HepG2 (cell line): ENCODE results near the gene MIEF2. TPM values are rescaled to one million over a fixed set of nuclear protein-coding genes. Genes with fewer than 3 reads are reported as not detected.

Source experiments
- AGO2 ChIP-seq: fragments of 200-400 bp; formaldehyde crosslinking; optimal IDR thresholded peaks from 2 replicates; pipeline ENCODE3; 2017; ENCODE audit warnings: mild to moderate bottlenecking, low read depth, low read length, moderate library complexity
- ARNT ChIP-seq: fragments of 450-650 bp; IDR thresholded peaks from 2 replicates; pipeline ENCODE4 v1.6.1; 2017
- GFI1 ChIP-seq: sonication (generic); formaldehyde crosslinking; IDR thresholded peaks from 2 replicates; pipeline ENCODE4 v1.5.0; 2020; ENCODE audit warnings: missing genetic modification reagents, mild to moderate bottlenecking, borderline replicate concordance
- HOXA5 ChIP-seq: sonication (generic); formaldehyde crosslinking; IDR thresholded peaks from 2 replicates; pipeline ENCODE4 v1.4.0; 2020; ENCODE audit warnings: missing genetic modification reagents
- JUNB ChIP-seq: sonication (generic); formaldehyde crosslinking; IDR thresholded peaks from 2 replicates; pipeline ENCODE4 v1.8.0; 2022; ENCODE audit warnings: missing genetic modification reagents, mild to moderate bottlenecking, borderline replicate concordance
- MLLT10 ChIP-seq: sonication (generic); formaldehyde crosslinking; IDR thresholded peaks from 2 replicates; pipeline ENCODE4 v1.4.0; 2020; ENCODE audit warnings: missing genetic modification reagents
- MTF2 ChIP-seq: sonication (generic); formaldehyde crosslinking; IDR thresholded peaks from 2 replicates; pipeline ENCODE4 v1.5.0; 2020; ENCODE audit warnings: missing genetic modification reagents, borderline replicate concordance
- NFE2L1 ChIP-seq: sonication (generic); formaldehyde crosslinking; IDR thresholded peaks from 2 replicates; pipeline ENCODE4 v1.4.0; 2020; ENCODE audit warnings: missing genetic modification reagents, mild to moderate bottlenecking, borderline replicate concordance
- PHF20 ChIP-seq: sonication (generic); formaldehyde crosslinking; IDR thresholded peaks from 2 replicates; pipeline ENCODE4 v1.5.0; 2020; ENCODE audit warnings: mild to moderate bottlenecking, missing genetic modification reagents
- POLR2A ChIP-seq, 2 experiments: IDR thresholded peaks; 2 replicates each; pipeline ENCODE4 v1.6.1; 2011; ENCODE audit warnings: low read depth in 2 of 2, low read length in 2 of 2, mild to moderate bottlenecking in 1 of 2, moderate library complexity in 1 of 2; ENCODE audit not compliant: insufficient read depth in 1 of 2
- RBFOX2 ChIP-seq: fragments of 200-400 bp; formaldehyde crosslinking; IDR thresholded peaks from 2 replicates; pipeline ENCODE4 v1.6.1; 2017; ENCODE audit warnings: low read depth, mild to moderate bottlenecking, low read length
- SNRNP70 ChIP-seq: fragments of 200-400 bp; formaldehyde crosslinking; IDR thresholded peaks from 2 replicates; pipeline ENCODE4 v1.6.1; 2017; ENCODE audit warnings: mild to moderate bottlenecking, low read depth, low read length, moderate library complexity
- THAP11 ChIP-seq: IDR thresholded peaks from 2 replicates; pipeline ENCODE4 v1.6.1; 2016; ENCODE audit warnings: missing biosample characterization, missing genetic modification reagents
- TOE1 ChIP-seq: sonication (generic); formaldehyde crosslinking; IDR thresholded peaks from 2 replicates; pipeline ENCODE4 v1.4.0; 2020; ENCODE audit warnings: mild to moderate bottlenecking, missing genetic modification reagents
- XBP1 ChIP-seq: sonication (generic); formaldehyde crosslinking; IDR thresholded peaks from 2 replicates; pipeline ENCODE4 v1.5.0; 2020; ENCODE audit warnings: missing genetic modification reagents
- ZBTB1 ChIP-seq: sonication (generic); formaldehyde crosslinking; IDR thresholded peaks from 2 replicates; pipeline ENCODE4 v1.4.0; 2020; ENCODE audit warnings: missing genetic modification reagents, borderline replicate concordance
- ZNF207 ChIP-seq: fragments of 450-650 bp; IDR thresholded peaks from 2 replicates; pipeline ENCODE4 v1.6.1; 2016; ENCODE audit warnings: antibody characterized with exemption, borderline replicate concordance
- ZNF230 ChIP-seq: sonication (generic); formaldehyde crosslinking; IDR thresholded peaks from 2 replicates; pipeline ENCODE4 v1.4.0; 2020; ENCODE audit warnings: mild to moderate bottlenecking, missing genetic modification reagents
- ZNF329 ChIP-seq: sonication (generic); formaldehyde crosslinking; IDR thresholded peaks from 2 replicates; pipeline ENCODE4 v1.9.0; 2021; ENCODE audit warnings: low read depth, mild to moderate bottlenecking, missing genetic modification reagents
- ZNF720 ChIP-seq: sonication (generic); formaldehyde crosslinking; IDR thresholded peaks from 2 replicates; pipeline ENCODE4 v1.4.0; 2020; ENCODE audit warnings: missing genetic modification reagents
- ZNF775 ChIP-seq: sonication (generic); formaldehyde crosslinking; IDR thresholded peaks from 2 replicates; pipeline ENCODE4 v1.4.0; 2020; ENCODE audit warnings: missing genetic modification reagents, mild to moderate bottlenecking, moderate library complexity, borderline replicate concordance
- polyA plus RNA-seq, 8 experiments: library from polyadenylated mRNA; depleted of rRNA in 3 of 8; stranded (reverse) in 7 of 8; unstranded in 1 of 8; fragments of >200 nt; fragmentation: Illumina TruSeq in 4 of 8; extraction: Trizol in 4 of 8; gene quantifications; 2 replicates each; pipeline versions ENCODE4 v1.2.1 to v1.2.3, GENCODE V29; 2011 to 2016; ENCODE audit warnings: low read depth in 4 of 8, missing spikeins in 1 of 8, mixed read lengths in 1 of 8; ENCODE audit not compliant: insufficient read depth in 1 of 8
- total RNA-seq, 5 experiments: library from RNA; depleted of rRNA; stranded (reverse); fragments of >200 nt; fragmentation: Illumina TruSeq; extraction: Trizol; gene quantifications; 2 replicates each; pipeline ENCODE4 v1.2.3, GENCODE V29; 2016; ENCODE audit warnings: low read depth in 1 of 5
- TF ChIP-seq, protein P1 (sequence below): sonication (generic); formaldehyde crosslinking; IDR thresholded peaks from 2 replicates; pipeline ENCODE4 v1.4.0; 2020; ENCODE audit warnings: low read depth, missing genetic modification reagents
- TF ChIP-seq, protein P2 (sequence below): IDR thresholded peaks from 2 replicates; pipeline ENCODE4 v1.6.1; 2016; ENCODE audit warnings: mild to moderate bottlenecking, missing biosample characterization, missing genetic modification reagents
- TF ChIP-seq, protein P3 (sequence below): sonication (generic); formaldehyde crosslinking; IDR thresholded peaks from 2 replicates; pipeline ENCODE4 v1.5.0; 2020; ENCODE audit warnings: missing genetic modification reagents, mild to moderate bottlenecking, borderline replicate concordance
- TF ChIP-seq, protein P4 (sequence below): sonication (generic); formaldehyde crosslinking; IDR thresholded peaks from 2 replicates; pipeline ENCODE4 v1.8.0; 2022; ENCODE audit warnings: mild to moderate bottlenecking, missing genetic modification reagents

MIEF2 gene
- total and polyA plus RNA-seq, 2 of the 13 experiments (the other 11 are each of a cell fraction or from before 2014, with no cell fraction given): 6.0 to 8.0 TPM

DNA sequence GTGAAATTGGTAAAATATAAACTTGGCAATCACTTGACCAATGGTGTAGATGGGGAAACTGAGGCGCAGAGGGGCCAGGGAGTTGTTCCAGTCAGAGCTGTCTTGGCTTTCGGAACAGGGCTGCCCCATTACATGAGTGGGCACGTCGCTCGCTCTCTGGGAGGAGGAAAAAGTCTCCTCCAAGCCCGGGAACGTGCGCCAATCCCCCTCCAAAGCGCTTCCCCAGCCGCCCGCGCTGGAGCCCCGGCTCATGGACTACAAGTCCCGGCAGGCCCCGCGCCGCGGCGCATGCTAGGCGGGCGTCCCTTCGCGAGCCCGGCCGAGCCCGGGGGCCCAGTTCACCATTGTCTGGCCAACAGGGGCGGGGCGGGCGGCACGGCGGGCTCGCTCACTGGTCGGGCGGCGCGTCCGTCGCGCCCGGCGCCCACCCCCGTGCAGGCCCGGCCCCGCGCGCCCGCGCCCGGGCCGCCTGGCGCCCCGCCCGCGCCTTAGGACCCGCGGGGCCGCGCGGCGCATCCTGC lies 35.3 kb upstream of the MIEF2 start, which contains the start of gene LLGL1 (continued):
- TF ChIP-seq, protein P1, sequence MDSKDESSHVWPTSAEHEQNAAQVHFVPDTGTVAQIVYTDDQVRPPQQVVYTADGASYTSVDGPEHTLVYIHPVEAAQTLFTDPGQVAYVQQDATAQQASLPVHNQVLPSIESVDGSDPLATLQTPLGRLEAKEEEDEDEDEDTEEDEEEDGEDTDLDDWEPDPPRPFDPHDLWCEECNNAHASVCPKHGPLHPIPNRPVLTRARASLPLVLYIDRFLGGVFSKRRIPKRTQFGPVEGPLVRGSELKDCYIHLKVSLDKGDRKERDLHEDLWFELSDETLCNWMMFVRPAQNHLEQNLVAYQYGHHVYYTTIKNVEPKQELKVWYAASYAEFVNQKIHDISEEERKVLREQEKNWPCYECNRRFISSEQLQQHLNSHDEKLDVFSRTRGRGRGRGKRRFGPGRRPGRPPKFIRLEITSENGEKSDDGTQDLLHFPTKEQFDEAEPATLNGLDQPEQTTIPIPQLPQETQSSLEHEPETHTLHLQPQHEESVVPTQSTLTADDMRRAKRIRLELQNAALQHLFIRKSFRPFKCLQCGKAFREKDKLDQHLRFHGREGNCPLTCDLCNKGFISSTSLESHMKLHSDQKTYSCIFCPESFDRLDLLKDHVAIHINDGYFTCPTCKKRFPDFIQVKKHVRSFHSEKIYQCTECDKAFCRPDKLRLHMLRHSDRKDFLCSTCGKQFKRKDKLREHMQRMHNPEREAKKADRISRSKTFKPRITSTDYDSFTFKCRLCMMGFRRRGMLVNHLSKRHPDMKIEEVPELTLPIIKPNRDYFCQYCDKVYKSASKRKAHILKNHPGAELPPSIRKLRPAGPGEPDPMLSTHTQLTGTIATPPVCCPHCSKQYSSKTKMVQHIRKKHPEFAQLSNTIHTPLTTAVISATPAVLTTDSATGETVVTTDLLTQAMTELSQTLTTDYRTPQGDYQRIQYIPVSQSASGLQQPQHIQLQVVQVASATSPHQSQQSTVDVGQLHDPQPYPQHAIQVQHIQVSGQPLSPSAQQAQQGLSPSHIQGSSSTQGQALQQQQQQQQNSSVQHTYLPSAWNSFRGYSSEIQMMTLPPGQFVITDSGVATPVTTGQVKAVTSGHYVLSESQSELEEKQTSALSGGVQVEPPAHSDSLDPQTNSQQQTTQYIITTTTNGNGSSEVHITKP (CRISPR knock-in tag): no peak
- TF ChIP-seq ZNF329 (CRISPR knock-in tag) (no peak), ZNF230 (CRISPR knock-in tag) (no peak), HOXA5 (CRISPR knock-in tag) (no peak), POLR2A (IDR thresholded peaks at IDR 0.05; ENCODE audit: insufficient read depth in 1 of 2, low read depth in 2 of 2, low read length in 2 of 2) (peak in 1 of 2 experiments; percentile 14; a peak in 1 of 4 replicates), XBP1 (CRISPR knock-in tag) (no peak), ARNT (no peak), AGO2 (no peak), PHF20 (CRISPR knock-in tag) (no peak), THAP11 (CRISPR knock-in tag) (peak; percentile 97), ZNF775 (CRISPR knock-in tag) (no peak), ZBTB1 (no peak), SNRNP70 (no peak), NFE2L1 (no peak), TOE1 (CRISPR knock-in tag) (no peak), JUNB (no peak), GFI1 (CRISPR knock-in tag) (no peak), MTF2 (CRISPR knock-in tag) (no peak), MLLT10 (CRISPR knock-in tag) (no peak), RBFOX2 (peak; percentile 43; the same call in 1 of the 2 replicates), ZNF207 (no peak), ZNF720 (CRISPR knock-in tag) (no peak)
- TF ChIP-seq, protein P2, sequence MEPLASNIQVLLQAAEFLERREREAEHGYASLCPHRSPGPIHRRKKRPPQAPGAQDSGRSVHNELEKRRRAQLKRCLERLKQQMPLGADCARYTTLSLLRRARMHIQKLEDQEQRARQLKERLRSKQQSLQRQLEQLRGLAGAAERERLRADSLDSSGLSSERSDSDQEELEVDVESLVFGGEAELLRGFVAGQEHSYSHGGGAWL (CRISPR knock-in tag): no peak
- TF ChIP-seq, protein P3, sequence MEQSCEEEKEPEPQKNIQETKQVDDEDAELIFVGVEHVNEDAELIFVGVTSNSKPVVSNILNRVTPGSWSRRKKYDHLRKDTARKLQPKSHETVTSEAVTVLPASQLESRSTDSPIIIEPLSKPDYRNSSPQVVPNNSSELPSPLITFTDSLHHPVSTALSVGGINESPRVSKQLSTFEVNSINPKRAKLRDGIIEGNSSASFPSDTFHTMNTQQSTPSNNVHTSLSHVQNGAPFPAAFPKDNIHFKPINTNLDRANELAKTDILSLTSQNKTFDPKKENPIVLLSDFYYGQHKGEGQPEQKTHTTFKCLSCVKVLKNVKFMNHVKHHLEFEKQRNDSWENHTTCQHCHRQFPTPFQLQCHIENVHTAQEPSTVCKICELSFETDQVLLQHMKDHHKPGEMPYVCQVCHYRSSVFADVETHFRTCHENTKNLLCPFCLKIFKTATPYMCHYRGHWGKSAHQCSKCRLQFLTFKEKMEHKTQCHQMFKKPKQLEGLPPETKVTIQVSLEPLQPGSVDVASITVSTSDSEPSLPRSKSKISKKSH: no peak
- TF ChIP-seq, protein P4, sequence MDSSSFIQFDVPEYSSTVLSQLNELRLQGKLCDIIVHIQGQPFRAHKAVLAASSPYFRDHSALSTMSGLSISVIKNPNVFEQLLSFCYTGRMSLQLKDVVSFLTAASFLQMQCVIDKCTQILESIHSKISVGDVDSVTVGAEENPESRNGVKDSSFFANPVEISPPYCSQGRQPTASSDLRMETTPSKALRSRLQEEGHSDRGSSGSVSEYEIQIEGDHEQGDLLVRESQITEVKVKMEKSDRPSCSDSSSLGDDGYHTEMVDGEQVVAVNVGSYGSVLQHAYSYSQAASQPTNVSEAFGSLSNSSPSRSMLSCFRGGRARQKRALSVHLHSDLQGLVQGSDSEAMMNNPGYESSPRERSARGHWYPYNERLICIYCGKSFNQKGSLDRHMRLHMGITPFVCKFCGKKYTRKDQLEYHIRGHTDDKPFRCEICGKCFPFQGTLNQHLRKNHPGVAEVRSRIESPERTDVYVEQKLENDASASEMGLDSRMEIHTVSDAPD (CRISPR knock-in tag): no peak
